Chondrocyte (in vitro differentiated cells): Measurements from ENCODE around the gene DOK3. TPM values are rescaled to one million over a fixed set of nuclear protein-coding genes. Genes with fewer than 3 reads are reported as not detected.

Source experiments
- DNase-seq: peaks from one replicate; pipeline ENCODE4 v3.0.0; 2021; ENCODE audit warnings: mixed read lengths, low spot score
- H3K27ac Mint-ChIP-seq: one replicate; pipeline ENCODE4 v1.8.0; 2021; ENCODE audit warnings: mild to moderate bottlenecking, moderate library complexity, mixed read lengths; ENCODE audit not compliant: unreplicated experiment
- H3K27me3 Mint-ChIP-seq: 2 replicates; pipeline ENCODE4 v1.8.0; 2021; ENCODE audit warnings: low read depth, mixed read lengths
- H3K36me3 Mint-ChIP-seq: 2 replicates; pipeline ENCODE4 v1.8.0; 2021; ENCODE audit warnings: low read depth, mixed read lengths
- H3K4me1 Mint-ChIP-seq: 2 replicates; pipeline ENCODE4 v1.8.0; 2021; ENCODE audit warnings: low read depth, mild to moderate bottlenecking, mixed read lengths
- H3K4me3 Mint-ChIP-seq: one replicate; pipeline ENCODE4 v1.8.0; 2021; ENCODE audit warnings: mild to moderate bottlenecking, moderate library complexity, mixed read lengths; ENCODE audit not compliant: unreplicated experiment
- H3K9me3 Mint-ChIP-seq: 2 replicates; pipeline ENCODE4 v1.8.0; 2021; ENCODE audit warnings: low read depth, mixed read lengths
- CTCF ChIP-seq: fragments of 200-600 bp; sonication (generic); IDR thresholded peaks from 2 replicates; pipeline ENCODE4 v1.5.0; 2021; ENCODE audit warnings: antibody characterized with exemption, mild to moderate bottlenecking, moderate library complexity
- total RNA-seq: library from RNA; stranded (reverse); gene quantifications from 3 replicates; pipeline ENCODE4 v1.2.1, GENCODE V29; 2021

The DOK3 gene
- total RNA-seq, 1 donor from 2014 or later, result 7.5 TPM

- Mint-ChIP-seq H3K4me1 (peaks cover 64% of the 10 kb centered on the region), H3K27me3 (no peaks in the 10 kb centered on the region), H3K36me3 (peaks cover 9% of the 10 kb centered on the region), H3K9me3 (no peaks in the 10 kb centered on the region), H3K27ac (peak within 1 kb of the TSS; percentile 95), H3K4me3 (peak within 1 kb of the TSS; percentile 89)
- DNase-seq, result no peak
- TF ChIP-seq CTCF, result no peak
Measured at GRCh38 chr5:177497292-177498012, 12.2 kb downstream of the DOK3 start, which contains the start of gene PDLIM7. Gene PDLIM7, minus strand, starts transcription at chr5:177497604. Its CDS starts 1,092 bp downstream, at chr5:177496512.

GRCh38 chr5:177496727-177497291 lies 12.8 kb downstream of the DOK3 start:
- H3K27ac Mint-ChIP-seq, result peak overlapping the region; percentile 91
- peak overlapping the region; percentile 89 for H3K4me3 Mint-ChIP-seq
- DNase-seq, result no peak
- H3K27me3 Mint-ChIP-seq, result no peaks in the 10 kb centered on the region
- H3K9me3 Mint-ChIP-seq, result no peaks in the 10 kb centered on the region
- H3K4me1 Mint-ChIP-seq, result peaks cover 70% of the 10 kb centered on the region
- peaks cover 10% of the 10 kb centered on the region for H3K36me3 Mint-ChIP-seq
- TF ChIP-seq CTCF, result no peak

- DNase-seq, result no peak
- H3K4me1 Mint-ChIP-seq, result peaks cover 73% of the 10 kb centered on the region
- H3K27ac Mint-ChIP-seq, result peak overlapping the region; percentile 91
- TF ChIP-seq CTCF, result peak; percentile 70
- peak overlapping the region; percentile 89 for H3K4me3 Mint-ChIP-seq
- peaks cover 12% of the 10 kb centered on the region for H3K36me3 Mint-ChIP-seq
- no peaks in the 10 kb centered on the region for H3K9me3 Mint-ChIP-seq
- H3K27me3 Mint-ChIP-seq, result no peaks in the 10 kb centered on the region
Measured at GRCh38 chr5:177496070-177496726, 13.4 kb downstream of the DOK3 start.

GRCh38 chr5:177495243-177496060 lies 14.2 kb downstream of the DOK3 start:
- H3K9me3 Mint-ChIP-seq, result no peaks in the 10 kb centered on the region
- peak overlapping the region; percentile 89 for H3K4me3 Mint-ChIP-seq
- H3K4me1 Mint-ChIP-seq, result peaks cover 76% of the 10 kb centered on the region
- H3K36me3 Mint-ChIP-seq, result peaks cover 15% of the 10 kb centered on the region
- no peaks in the 10 kb centered on the region for H3K27me3 Mint-ChIP-seq
- DNase-seq, result no peak
- H3K27ac Mint-ChIP-seq, result peak overlapping the region; percentile 91
- peak; percentile 48 for TF ChIP-seq CTCF
